Neural cell (in vitro differentiated cells): ENCODE results near the gene NFIB. TPM values are rescaled to one million over a fixed set of nuclear protein-coding genes. Genes with fewer than 3 reads are reported as not detected.

ENCODE experiments used
- H2AFZ ChIP-seq: fragments of 200-600, 300-800 bp; sonication (generic), shearing (Covaris generic); 2 replicates; pipeline ENCODE4 v1.6.0; 2014; ENCODE audit warnings: low read depth, mild to moderate bottlenecking, antibody characterized with exemption, low read length, moderate library complexity
- H3F3A ChIP-seq: fragments of 200-600 bp; shearing (Covaris generic); 2 replicates; pipeline ENCODE4 v1.6.1; 2016; ENCODE audit warnings: mild to moderate bottlenecking, moderate library complexity, mixed read lengths, antibody characterized with exemption, low read length; ENCODE audit not compliant: insufficient read depth, poor library complexity, severe bottlenecking
- H3K27ac ChIP-seq: fragments of 200-600, 300-800 bp; sonication (generic), shearing (Covaris generic); 2 replicates; pipeline ENCODE4 v1.5.1; 2014; ENCODE audit warnings: mild to moderate bottlenecking, low read length, moderate library complexity
- H3K27me3 ChIP-seq: fragments of 300-800, 200-600 bp; sonication (generic), shearing (Covaris generic); 2 replicates; pipeline ENCODE4 v1.6.0; 2014; ENCODE audit warnings: mild to moderate bottlenecking, low read depth, low read length, moderate library complexity; ENCODE audit not compliant: insufficient read depth
- H3K36me3 ChIP-seq: fragments of 300-800, 200-600 bp; sonication (generic), shearing (Covaris generic); 2 replicates; pipeline ENCODE4 v1.5.1; 2014; ENCODE audit warnings: mild to moderate bottlenecking, antibody characterized with exemption, low read length, moderate library complexity; ENCODE audit not compliant: insufficient read depth
- H3K4me2 ChIP-seq: fragments of 300-800, 200-600 bp; sonication (generic), shearing (Covaris generic); 2 replicates; pipeline ENCODE4 v1.6.0; 2014; ENCODE audit warnings: mild to moderate bottlenecking, low read length
- H3K4me3 ChIP-seq: fragments of 300-800, 200-600 bp; sonication (generic), shearing (Covaris generic); 2 replicates; pipeline ENCODE4 v1.5.1; 2014; ENCODE audit warnings: mild to moderate bottlenecking, low read length, moderate library complexity
- H3K79me2 ChIP-seq: fragments of 200-600 bp; shearing (Covaris generic); replicated peaks from 2 replicates; pipeline ENCODE4 v1.6.0; 2014; ENCODE audit warnings: mild to moderate bottlenecking, low read length, moderate library complexity; ENCODE audit not compliant: insufficient read depth
- H3K9ac ChIP-seq: fragments of 300-800, 200-600 bp; sonication (generic), shearing (Covaris generic); 2 replicates; pipeline ENCODE4 v1.6.1; 2016; ENCODE audit warnings: mild to moderate bottlenecking, low read length, mixed read lengths
- H3K9me2 ChIP-seq: fragments of 200-600 bp; shearing (Covaris generic); 2 replicates; pipeline ENCODE4 v1.6.1; 2016; ENCODE audit warnings: mild to moderate bottlenecking, low read length, mixed read lengths; ENCODE audit not compliant: insufficient read depth
- H3K9me3 ChIP-seq: fragments of 200-600, 300-800 bp; sonication (generic), shearing (Covaris generic); 2 replicates; pipeline ENCODE4 v1.6.1; 2016; ENCODE audit warnings: mild to moderate bottlenecking, mixed run types, low read length, moderate library complexity, mixed read lengths
- H4K20me1 ChIP-seq: fragments of 200-600 bp; shearing (Covaris generic); 2 replicates; pipeline ENCODE4 v1.6.1; 2016; ENCODE audit warnings: mild to moderate bottlenecking, mixed run types; ENCODE audit not compliant: insufficient read depth
- EP300 ChIP-seq: fragments of 450-650 bp; conservative IDR thresholded peaks from 2 replicates; pipeline ENCODE4 v1.6.1; 2014; ENCODE audit warnings: antibody characterized with exemption, mild to moderate bottlenecking, moderate library complexity; ENCODE audit not compliant: poor library complexity, severe bottlenecking
- EZH2 ChIP-seq: fragments of 200-600, 300-800 bp; shearing (Covaris generic), sonication (generic); IDR thresholded peaks from 2 replicates; pipeline ENCODE4 v1.6.1; 2014; ENCODE audit warnings: antibody characterized with exemption, low read length, borderline replicate concordance, mild to moderate bottlenecking; ENCODE audit not compliant: insufficient read depth, poor library complexity, severe bottlenecking
- MXI1 ChIP-seq: fragments of 450-650 bp; conservative IDR thresholded peaks from 2 replicates; pipeline ENCODE4 v1.6.1; 2014; ENCODE audit warnings: antibody characterized with exemption, mild to moderate bottlenecking; ENCODE audit not compliant: poor library complexity, severe bottlenecking
- POLR2AphosphoS5 ChIP-seq: IDR thresholded peaks from 2 replicates; pipeline ENCODE4 v1.6.1; 2012
- RAD21 ChIP-seq: fragments of 450-650 bp; conservative IDR thresholded peaks from 2 replicates; pipeline ENCODE4 v1.6.1; 2014; ENCODE audit warnings: antibody characterized with exemption, mild to moderate bottlenecking, moderate library complexity
- REST ChIP-seq: IDR thresholded peaks from 2 replicates; pipeline ENCODE4 v1.6.1; 2012; ENCODE audit warnings: borderline replicate concordance
- SMC3 ChIP-seq: fragments of 450-650 bp; conservative IDR thresholded peaks from 2 replicates; pipeline ENCODE4 v1.6.1; 2014; ENCODE audit warnings: antibody characterized with exemption, mild to moderate bottlenecking, moderate library complexity; ENCODE audit not compliant: poor library complexity
- TAF1 ChIP-seq: IDR thresholded peaks from 2 replicates; pipeline ENCODE4 v1.6.1; 2012; ENCODE audit warnings: low read depth
- polyA plus RNA-seq: library from polyadenylated mRNA; depleted of rRNA; stranded (reverse); fragments of >200 nt; gene quantifications from 2 replicates; pipeline ENCODE4 v1.2.3, GENCODE V29; 2014
- TF ChIP-seq, protein P1 (sequence below): fragments of 450-650 bp; IDR thresholded peaks from 2 replicates; pipeline ENCODE4 v1.5.1; 2014; ENCODE audit warnings: antibody characterized with exemption, mild to moderate bottlenecking, moderate library complexity; ENCODE audit not compliant: poor library complexity, severe bottlenecking

The NFIB gene
- polyA plus RNA-seq, 1 donor from 2014 or later: 0.73 TPM

- no peak for TF ChIP-seq EZH2
- TF ChIP-seq, protein P1, sequence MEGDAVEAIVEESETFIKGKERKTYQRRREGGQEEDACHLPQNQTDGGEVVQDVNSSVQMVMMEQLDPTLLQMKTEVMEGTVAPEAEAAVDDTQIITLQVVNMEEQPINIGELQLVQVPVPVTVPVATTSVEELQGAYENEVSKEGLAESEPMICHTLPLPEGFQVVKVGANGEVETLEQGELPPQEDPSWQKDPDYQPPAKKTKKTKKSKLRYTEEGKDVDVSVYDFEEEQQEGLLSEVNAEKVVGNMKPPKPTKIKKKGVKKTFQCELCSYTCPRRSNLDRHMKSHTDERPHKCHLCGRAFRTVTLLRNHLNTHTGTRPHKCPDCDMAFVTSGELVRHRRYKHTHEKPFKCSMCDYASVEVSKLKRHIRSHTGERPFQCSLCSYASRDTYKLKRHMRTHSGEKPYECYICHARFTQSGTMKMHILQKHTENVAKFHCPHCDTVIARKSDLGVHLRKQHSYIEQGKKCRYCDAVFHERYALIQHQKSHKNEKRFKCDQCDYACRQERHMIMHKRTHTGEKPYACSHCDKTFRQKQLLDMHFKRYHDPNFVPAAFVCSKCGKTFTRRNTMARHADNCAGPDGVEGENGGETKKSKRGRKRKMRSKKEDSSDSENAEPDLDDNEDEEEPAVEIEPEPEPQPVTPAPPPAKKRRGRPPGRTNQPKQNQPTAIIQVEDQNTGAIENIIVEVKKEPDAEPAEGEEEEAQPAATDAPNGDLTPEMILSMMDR: no peak
- TF ChIP-seq POLR2AphosphoS5: no peak
- no peak for TF ChIP-seq SMC3
- no peak for TF ChIP-seq RAD21
- TF ChIP-seq MXI1: no peak
- no peak for TF ChIP-seq REST
- no peak for TF ChIP-seq EP300
- no peak for TF ChIP-seq TAF1
- H4K20me1 ChIP-seq: no peaks in the 10 kb centered on the region
- no peaks in the 10 kb centered on the region for H3K27me3 ChIP-seq
Measured at GRCh38 chr9:14358523-14358922, 44.6 kb upstream of the NFIB start.

DNA sequence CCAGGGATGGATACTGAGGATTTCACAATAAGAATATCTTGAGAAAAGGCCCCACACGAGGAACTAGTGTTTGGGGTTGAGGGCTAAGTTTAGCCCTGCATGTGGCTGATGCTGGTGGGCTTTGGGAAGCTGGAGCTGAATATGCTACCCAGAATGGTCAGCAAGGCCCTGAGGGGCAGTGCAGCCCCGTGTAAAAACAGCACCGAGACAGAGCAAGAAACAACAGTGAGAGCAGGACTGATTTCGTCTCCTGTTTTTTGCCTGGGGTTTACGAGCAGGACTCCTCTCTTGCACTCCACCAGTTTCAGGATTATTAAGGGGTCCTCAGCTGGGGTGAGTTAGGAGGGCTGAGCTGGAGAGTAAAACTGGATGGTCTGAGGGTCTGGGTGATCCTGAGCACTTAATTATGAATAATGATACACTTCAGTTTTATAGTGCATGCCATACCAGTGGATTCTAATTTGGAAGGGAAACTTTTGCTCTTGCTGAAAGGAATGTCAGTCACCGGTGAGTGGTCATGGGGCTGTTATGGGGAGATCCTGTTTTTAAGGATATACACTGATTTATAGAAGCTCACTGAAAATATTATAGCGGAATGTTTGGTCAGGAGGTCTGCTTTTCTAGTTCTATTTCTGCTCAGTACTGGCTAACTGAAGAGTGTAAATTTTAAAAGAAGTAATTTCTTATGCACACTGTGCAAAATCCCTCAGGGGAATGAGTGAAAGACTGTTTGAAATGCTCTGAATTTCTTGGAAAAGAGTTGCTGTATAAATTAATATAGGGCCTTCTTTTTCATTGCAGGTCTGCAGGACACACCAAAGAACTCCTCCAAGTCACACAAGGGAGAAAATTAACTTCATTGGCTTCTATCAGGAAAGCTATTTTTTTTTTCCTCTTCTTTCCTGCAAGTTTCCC lies 42.7 kb upstream of the NFIB start:
- no peaks in the 10 kb centered on the region for H3K9me3 ChIP-seq
- H3K36me3 ChIP-seq: no peaks in the 10 kb centered on the region
- no peak for TF ChIP-seq EZH2
- TF ChIP-seq EP300: no peak
- no peak for TF ChIP-seq SMC3
- TF ChIP-seq POLR2AphosphoS5: no peak
- TF ChIP-seq, protein P1: no peak
- TF ChIP-seq TAF1: no peak
- no peak for TF ChIP-seq REST
- no peak for TF ChIP-seq MXI1
- TF ChIP-seq RAD21: no peak
- H3K79me2 ChIP-seq: no peaks in the 10 kb centered on the region
- H3K27ac ChIP-seq: no peak overlapping the region
- H3K27me3 ChIP-seq: peaks cover 16% of the 10 kb centered on the region
- H2AFZ ChIP-seq: no peak overlapping the region
- H3K9ac ChIP-seq: no peak overlapping the region
- no peak overlapping the region for H3K4me2 ChIP-seq
- no peaks in the 10 kb centered on the region for H3F3A ChIP-seq
- H4K20me1 ChIP-seq: no peaks in the 10 kb centered on the region
- H3K9me2 ChIP-seq: no peaks in the 10 kb centered on the region
- H3K4me3 ChIP-seq: no peak overlapping the region

More at GRCh38 chr9:14358523-14358922, 44.6 kb upstream of the NFIB start:
- Histone ChIP-seq H3K9me2 (no peaks in the 10 kb centered on the region), H3K9me3 (no peaks in the 10 kb centered on the region), H3K27ac (no peak overlapping the region), H3K4me2 (no peak overlapping the region), H3K79me2 (no peaks in the 10 kb centered on the region), H3K4me3 (no peak overlapping the region), H3K36me3 (no peaks in the 10 kb centered on the region), H3F3A (no peaks in the 10 kb centered on the region), H3K9ac (no peak overlapping the region), H2AFZ (no peak overlapping the region)
